H9 (cell line): ENCODE measurements around the gene GIMAP4. TPM values are rescaled to one million over a fixed set of nuclear protein-coding genes. Genes with fewer than 3 reads are reported as not detected.

ENCODE experiments used
- DNase-seq: peaks from one replicate; pipeline ENCODE4 v3.0.0-alpha.2; 2017
- H2AFZ ChIP-seq: one replicate; pipeline ENCODE4 v1.6.1; 2013; ENCODE audit warnings: mild to moderate bottlenecking, low read length, control low read depth, moderate library complexity
- H2AK5ac ChIP-seq: 2 replicates; pipeline ENCODE4 v1.6.1; 2013; ENCODE audit warnings: low read length, control low read depth, mixed read lengths; ENCODE audit not compliant: insufficient read length
- H2BK120ac ChIP-seq: one replicate; pipeline ENCODE4 v1.6.1; 2013; ENCODE audit warnings: low read depth, mild to moderate bottlenecking, low read length, control low read depth, inconsistent platforms; ENCODE audit not compliant: poor library complexity, severe bottlenecking
- H2BK12ac ChIP-seq: 2 replicates; pipeline ENCODE4 v1.6.1; 2013; ENCODE audit warnings: low read length, control low read depth, mixed read lengths, low read depth; ENCODE audit not compliant: insufficient read length
- H2BK15ac ChIP-seq: 2 replicates; pipeline ENCODE4 v1.6.1; 2013; ENCODE audit warnings: low read depth, low read length, control low read depth
- H2BK20ac ChIP-seq: one replicate; pipeline ENCODE4 v1.6.1; 2013; ENCODE audit warnings: low read depth, mild to moderate bottlenecking, low read length, control low read depth, inconsistent platforms; ENCODE audit not compliant: poor library complexity, severe bottlenecking
- H2BK5ac ChIP-seq: 2 replicates; pipeline ENCODE4 v1.6.1; 2013; ENCODE audit warnings: low read length, control low read depth, mixed read lengths; ENCODE audit not compliant: insufficient read length
- H3K14ac ChIP-seq: 2 replicates; pipeline ENCODE4 v1.6.1; 2013; ENCODE audit warnings: low read length, control low read depth; ENCODE audit not compliant: insufficient read depth
- H3K18ac ChIP-seq: 2 replicates; pipeline ENCODE4 v1.6.1; 2013; ENCODE audit warnings: low read depth, mild to moderate bottlenecking, mixed read lengths, low read length, control low read depth; ENCODE audit not compliant: insufficient read length
- H3K23ac ChIP-seq: 2 replicates; pipeline ENCODE4 v1.6.1; 2013; ENCODE audit warnings: low read length, control low read depth, mixed read lengths, low read depth; ENCODE audit not compliant: insufficient read length
- H3K23me2 ChIP-seq: 2 replicates; pipeline ENCODE4 v1.6.1; 2013; ENCODE audit warnings: low read depth, mild to moderate bottlenecking, mixed read lengths, low read length, control low read depth; ENCODE audit not compliant: insufficient read length, poor library complexity, severe bottlenecking
- H3K27ac ChIP-seq: 2 replicates; pipeline ENCODE4 v1.5.1; 2013; ENCODE audit warnings: low read length, control low read depth, mixed read lengths, low read depth; ENCODE audit not compliant: insufficient read length
- H3K27me3 ChIP-seq: 2 replicates; pipeline ENCODE4 v1.6.1; 2013; ENCODE audit warnings: low read length, control low read depth, inconsistent platforms; ENCODE audit not compliant: insufficient read depth
- H3K4ac ChIP-seq: 2 replicates; pipeline ENCODE4 v1.6.1; 2013; ENCODE audit warnings: low read depth, mild to moderate bottlenecking, control low read depth, inconsistent platforms, low read length, moderate library complexity
- H3K4me1 ChIP-seq: 2 replicates; pipeline ENCODE4 v1.6.1; 2013; ENCODE audit warnings: low read length, control low read depth, inconsistent platforms; ENCODE audit not compliant: insufficient read depth
- H3K4me2 ChIP-seq: 2 replicates; pipeline ENCODE4 v1.6.1; 2013; ENCODE audit warnings: low read length, control low read depth, mixed read lengths; ENCODE audit not compliant: insufficient read length, insufficient read depth
- H3K56ac ChIP-seq: 2 replicates; pipeline ENCODE4 v1.6.1; 2013; ENCODE audit warnings: low read depth, mild to moderate bottlenecking, mixed read lengths, low read length, control low read depth; ENCODE audit not compliant: insufficient read length
- H3K79me1 ChIP-seq: 2 replicates; pipeline ENCODE4 v1.6.1; 2013; ENCODE audit warnings: low read depth, mild to moderate bottlenecking, moderate library complexity, low read length, control low read depth, inconsistent platforms; ENCODE audit not compliant: insufficient read depth, poor library complexity, severe bottlenecking
- H3K79me2 ChIP-seq: 2 replicates; pipeline ENCODE4 v1.6.1; 2013; ENCODE audit warnings: low read length, control low read depth, inconsistent platforms; ENCODE audit not compliant: insufficient read depth
- H3K9ac ChIP-seq: 2 replicates; pipeline ENCODE4 v1.6.1; 2013; ENCODE audit warnings: low read length, control low read depth, mixed read lengths; ENCODE audit not compliant: insufficient read length; ENCODE audit errors: extremely low read depth
- H3K9me3 ChIP-seq: one replicate; pipeline ENCODE4 v1.6.1; 2013; ENCODE audit warnings: low read depth, low read length, inconsistent platforms; ENCODE audit not compliant: control insufficient read depth
- H3T11ph ChIP-seq: one replicate; pipeline ENCODE4 v1.6.1; 2013; ENCODE audit warnings: mild to moderate bottlenecking, low read length, control low read depth, inconsistent platforms
- H4K20me1 ChIP-seq: one replicate; pipeline ENCODE4 v1.6.1; 2013; ENCODE audit not compliant: control insufficient read depth, insufficient read length, insufficient read depth
- H4K5ac ChIP-seq: 2 replicates; pipeline ENCODE4 v1.6.1; 2013; ENCODE audit warnings: low read depth, mild to moderate bottlenecking, mixed read lengths, low read length, control low read depth; ENCODE audit not compliant: insufficient read length
- H4K8ac ChIP-seq: replicated peaks from 2 replicates; pipeline ENCODE4 v1.6.1; 2013; ENCODE audit warnings: low read length, control low read depth, mixed read lengths, low read depth; ENCODE audit not compliant: insufficient read length
- H4K91ac ChIP-seq: 2 replicates; pipeline ENCODE4 v1.6.1; 2013; ENCODE audit warnings: low read depth, mild to moderate bottlenecking, moderate library complexity, mixed read lengths, low read length, control low read depth; ENCODE audit not compliant: insufficient read length
- H3K27ac Mint-ChIP-seq, 3 experiments: 2 replicates in 2 of 3; 3 replicates in 1 of 3; pipeline ENCODE4 v1.8.0; 2020 to 2021; ENCODE audit warnings: mixed read lengths in 3 of 3, mild to moderate bottlenecking in 1 of 3, moderate library complexity in 1 of 3
- H3K27me3 Mint-ChIP-seq: 2 replicates; pipeline ENCODE4 v1.8.0; 2021; ENCODE audit warnings: low read depth, mild to moderate bottlenecking, moderate library complexity, mixed read lengths
- H3K36me3 Mint-ChIP-seq, 3 experiments: 2 replicates in 2 of 3; 3 replicates in 1 of 3; pipeline ENCODE4 v1.8.0; 2020 to 2021; ENCODE audit warnings: low read depth in 3 of 3, mixed read lengths in 3 of 3; ENCODE audit not compliant: insufficient read depth in 1 of 3
- H3K4me1 Mint-ChIP-seq, 2 experiments: 2 replicates each; pipeline ENCODE4 v1.8.0; 2020; ENCODE audit warnings: mixed read lengths in 2 of 2
- H3K4me3 Mint-ChIP-seq, 2 experiments: 2 replicates in 1 of 2; 3 replicates in 1 of 2; pipeline ENCODE4 v1.8.0; 2020 to 2021; ENCODE audit warnings: mild to moderate bottlenecking in 2 of 2, mixed read lengths in 2 of 2, moderate library complexity in 1 of 2
- H3K9me3 Mint-ChIP-seq, 2 experiments: 2 replicates in 1 of 2; 3 replicates in 1 of 2; pipeline ENCODE4 v1.8.0; 2020; ENCODE audit warnings: mild to moderate bottlenecking in 2 of 2, mixed read lengths in 2 of 2, moderate library complexity in 1 of 2
- CTCF ChIP-seq: fragments of 200-600 bp; sonication (generic); conservative IDR thresholded peaks from 3 replicates; pipeline ENCODE4 v1.8.0; 2021; ENCODE audit warnings: antibody characterized with exemption, mild to moderate bottlenecking
- WGBS: extraction: QIAGEN DNeasy Blood & Tissue Kit; methylation state at CpG from one replicate; pipeline ENCODE4 v1.1.7; 2013; ENCODE audit warnings: missing lambda C conversion rate, low lambda C conversion rate, mixed read lengths; ENCODE audit not compliant: insufficient read length; ENCODE audit errors: extremely low coverage; 5-methylcytosine and 5-hydroxymethylcytosine counted together
- total RNA-seq: library from RNA; stranded (reverse); gene quantifications from 2 replicates; pipeline ENCODE4 v1.2.1, GENCODE V29; 2021

The GIMAP4 gene
- total RNA-seq, 1 experiment from 2014 or later, result not detected

- no peak overlapping the region for H3K27ac Mint-ChIP-seq
- Histone ChIP-seq H3K23me2 (no peaks in the 10 kb centered on the region), H2BK20ac (no peak overlapping the region), H3K79me1 (no peaks in the 10 kb centered on the region), H3K56ac (no peak overlapping the region), H4K8ac (no peak overlapping the region), H3K4ac (no peak overlapping the region), H3K14ac (no peak overlapping the region), H2BK5ac (no peak overlapping the region), H3K18ac (no peak overlapping the region), H3K79me2 (no peaks in the 10 kb centered on the region), H4K91ac (no peak overlapping the region), H3K27ac (no peak overlapping the region), H3K9ac (no peak overlapping the region), H4K5ac (no peak overlapping the region), H2AK5ac (no peak overlapping the region), H2BK12ac (no peak overlapping the region), H2BK15ac (no peak overlapping the region), H3K23ac (no peak overlapping the region), H2AFZ (no peak overlapping the region), H3K9me3 (peaks cover 8% of the 10 kb centered on the region), H3K4me1 (peaks cover 3% of the 10 kb centered on the region; the same call in 1 of the 2 replicates), H4K20me1 (no peaks in the 10 kb centered on the region), H3K4me2 (no peak overlapping the region), H2BK120ac (no peak overlapping the region), H3K27me3 (no peaks in the 10 kb centered on the region), H3T11ph (no peak overlapping the region)
- peaks cover 17 to 20% of the 10 kb centered on the region in 2 experiments for H3K4me1 Mint-ChIP-seq
- peaks cover 7 to 11% (median 9%) of the 10 kb centered on the region in 3 experiments for H3K36me3 Mint-ChIP-seq
- H3K9me3 Mint-ChIP-seq, result peaks cover 28 to 29% of the 10 kb centered on the region in 2 experiments
- no peak for TF ChIP-seq CTCF
- no peak for DNase-seq
- no CpG with 5 or more reads among the region's 1 CpG for WGBS
- no peak overlapping the region for H3K4me3 Mint-ChIP-seq
- H3K27me3 Mint-ChIP-seq, result peaks cover 24% of the 10 kb centered on the region
Observed at GRCh38 chr7:150560486-150560885, 6.7 kb upstream of the GIMAP4 start.
